ENCODE data around the gene BBS4. TPM values are rescaled to one million over a fixed set of nuclear protein-coding genes. Genes with fewer than 3 reads are reported as not detected.

The BBS4 gene
- total and polyA plus RNA-seq, 9 of the 15 experiments (the other 6 are each of a cell fraction or from before 2014, with no cell fraction given) = 25.1 to 80.7 (median 38.9) TPM

GRCh38 chr15:72733941-72734738, 48.1 kb downstream of the BBS4 start (continued):
- TF ChIP-seq ZNF324 (CRISPR knock-in tag; IDR thresholded peaks at IDR 0.05) (no peak), PTRF (tag; IDR thresholded peaks at IDR 0.05) (no peak)

DNA sequence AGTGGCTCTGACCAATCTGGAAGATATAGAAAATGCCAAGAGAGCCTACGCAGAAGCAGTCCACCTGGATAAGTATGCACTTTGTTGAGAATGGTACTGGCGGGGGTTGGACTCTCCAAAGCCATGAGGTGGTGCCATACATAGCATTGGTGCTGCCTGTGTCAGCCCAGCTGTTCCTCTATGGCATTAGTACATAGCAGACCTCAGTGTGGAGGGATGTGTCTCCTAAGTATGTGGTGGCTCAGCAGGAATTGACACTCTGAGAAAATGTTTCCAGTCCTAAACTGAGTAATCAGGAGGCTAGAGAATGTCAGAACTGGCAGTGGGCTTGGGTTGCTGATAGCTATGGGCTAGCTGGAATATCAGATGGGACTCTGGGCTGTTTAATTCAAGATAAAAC, 49.1 kb downstream of the BBS4 start:
- BruUV-seq (replicated peaks) = no TSS peak

More for the DNA sequence above, 49.1 kb downstream of the BBS4 start:
- Histone ChIP-seq H3K4me1 (replicated peaks in 1 of 2; ENCODE audit: control insufficient read depth in 2 of 2, insufficient read depth in 2 of 2, low read length in 2 of 2) (peaks cover 0 to 3% of the 10 kb centered on the region in 2 experiments; a peak in 3 of 5 replicates), H3K9me3 (replicated peaks; ENCODE audit: control insufficient read depth, insufficient read depth, low read depth, low read length) (no peaks in the 10 kb centered on the region), H3K27ac (ENCODE audit: extremely low read depth, low read depth, low read length) (no peak overlapping the region), H3K9ac (ENCODE audit: insufficient read depth in 1 of 2, low read depth in 2 of 2, low read length in 2 of 2) (no peak overlapping the region), H2AFZ (ENCODE audit: low read depth, low read length) (no peak overlapping the region), H4K20me1 (replicated peaks; ENCODE audit: control insufficient read depth, insufficient read depth, low read length) (no peaks in the 10 kb centered on the region), H3K36me3 (ENCODE audit: control insufficient read depth, insufficient read depth, low read length) (peaks cover 72% of the 10 kb centered on the region), H3K9me1 (ENCODE audit: control insufficient read depth, insufficient read depth, low read length) (no peaks in the 10 kb centered on the region), H3K4me2 (ENCODE audit: insufficient read depth, low read length) (no peak overlapping the region), H3K4me3 (no peak overlapping the region), H3K79me2 (ENCODE audit: control insufficient read depth, insufficient read depth, low read length) (no peaks in the 10 kb centered on the region), H3K27me3 (ENCODE audit: control insufficient read depth in 2 of 2, insufficient read depth in 2 of 2, low read length in 2 of 2) (no peaks in the 10 kb centered on the region)
- intact Hi-C loops (cut with micrococcal nuclease) (no loop called here), in situ Hi-C loops (cut with MboI) (no loop called here)
- 88% methylated on average over 2 of the region's 2 CpGs for WGBS (ENCODE audit: insufficient coverage, low coverage, missing lambda C conversion rate)
- FAIRE-seq = no peak
- CTCF ChIA-PET (ENCODE audit: low intra/inter-chr PET ratio) = no interaction called here
- DNase-seq (ENCODE audit: extremely low read depth in 1 of 4, low spot score in 3 of 4) = no peak
- TF ChIP-seq ZNF76 (CRISPR knock-in tag; IDR thresholded peaks at IDR 0.05; ENCODE audit: borderline replicate concordance) = no peak
- TF ChIP-seq ZNF140 (CRISPR knock-in tag; IDR thresholded peaks at IDR 0.05) = no peak
- TF ChIP-seq KHSRP (IDR thresholded peaks at IDR 0.05) = no peak
- TF ChIP-seq MCM5 (IDR thresholded peaks at IDR 0.05; ENCODE audit: low read depth) = no peak
- no peak for ATAC-seq
- POLR2A ChIA-PET = interaction anchor here (0.9 to 1.1 kb wide), 2 partner anchors 8 to 33 kb away, joined by 3 to 4 read pairs; no protein-coding TSS in a partner anchor

Measured in K562 (cell line).